Skeletal muscle satellite cell (primary cell): ENCODE data around the gene RXFP2.

Experiments used
- H3K27me3 ChIP-seq: 2 replicates; pipeline ENCODE4 v1.7.0; 2013; ENCODE audit warnings: low read length; ENCODE audit not compliant: control insufficient read depth, insufficient read depth
- H3K36me3 ChIP-seq: 2 replicates; pipeline ENCODE4 v1.7.0; 2013; ENCODE audit warnings: mild to moderate bottlenecking, control low read depth, low read length; ENCODE audit not compliant: insufficient read depth
- H3K4me1 ChIP-seq: 2 replicates; pipeline ENCODE4 v1.7.0; 2013; ENCODE audit warnings: low read length; ENCODE audit not compliant: control insufficient read depth, insufficient read depth
- H3K4me2 ChIP-seq: 2 replicates; pipeline ENCODE4 v1.7.0; 2013; ENCODE audit warnings: mild to moderate bottlenecking, low read length
- H3K4me3 ChIP-seq: 2 replicates; pipeline ENCODE4 v1.7.0; 2013; ENCODE audit warnings: low read length
- H3K9ac ChIP-seq: 2 replicates; pipeline ENCODE4 v1.7.0; 2013; ENCODE audit warnings: mild to moderate bottlenecking, low read depth, low read length, moderate library complexity
- H3K9me3 ChIP-seq: replicated peaks from 2 replicates; pipeline ENCODE4 v1.7.0; 2013; ENCODE audit warnings: mild to moderate bottlenecking, control low read depth, low read length

The RXFP2 gene

GRCh38 chr13:31742097-31742734 lies 2.9 kb downstream of the RXFP2 start:
- no peak overlapping the region for H3K4me3 ChIP-seq
- H3K9me3 ChIP-seq, result no peaks in the 10 kb centered on the region
- H3K4me1 ChIP-seq, result peaks cover 11% of the 10 kb centered on the region
- H3K27me3 ChIP-seq, result no peaks in the 10 kb centered on the region
- H3K36me3 ChIP-seq, result no peaks in the 10 kb centered on the region
- H3K4me2 ChIP-seq, result peak overlapping the region; percentile 60
- H3K9ac ChIP-seq, result peak overlapping the region; percentile 62

GRCh38 chr13:31747291-31747690 lies 8.0 kb downstream of the RXFP2 start:
- H3K4me3 ChIP-seq, result no peak overlapping the region
- no peaks in the 10 kb centered on the region for H3K36me3 ChIP-seq
- H3K9ac ChIP-seq, result no peak overlapping the region
- no peaks in the 10 kb centered on the region for H3K9me3 ChIP-seq
- no peak overlapping the region for H3K4me2 ChIP-seq
- no peaks in the 10 kb centered on the region for H3K27me3 ChIP-seq
- peaks cover 47% of the 10 kb centered on the region for H3K4me1 ChIP-seq

- no peak overlapping the region for H3K4me3 ChIP-seq
- H3K4me1 ChIP-seq, result peaks cover 43% of the 10 kb centered on the region
- H3K9me3 ChIP-seq, result no peaks in the 10 kb centered on the region
- H3K36me3 ChIP-seq, result no peaks in the 10 kb centered on the region
- H3K27me3 ChIP-seq, result no peaks in the 10 kb centered on the region
- H3K9ac ChIP-seq, result peak overlapping the region; percentile 14
- H3K4me2 ChIP-seq, result no peak overlapping the region
Measured at GRCh38 chr13:31747966-31748365, 8.6 kb downstream of the RXFP2 start.

- Histone ChIP-seq H3K9ac (peak overlapping the region; percentile 86), H3K9me3 (no peaks in the 10 kb centered on the region), H3K36me3 (no peaks in the 10 kb centered on the region), H3K4me3 (no peak overlapping the region), H3K4me1 (peaks cover 52% of the 10 kb centered on the region), H3K4me2 (peak overlapping the region; percentile 47), H3K27me3 (no peaks in the 10 kb centered on the region)
Measured at GRCh38 chr13:31749929-31750328, 10.6 kb downstream of the RXFP2 start.

- Histone ChIP-seq H3K9me3 (no peaks in the 10 kb centered on the region), H3K36me3 (no peaks in the 10 kb centered on the region), H3K4me1 (peaks cover 48% of the 10 kb centered on the region), H3K9ac (peak overlapping the region; percentile 86), H3K27me3 (no peaks in the 10 kb centered on the region), H3K4me2 (peak overlapping the region; percentile 23), H3K4me3 (no peak overlapping the region)
Measured at GRCh38 chr13:31755211-31755610, 15.9 kb downstream of the RXFP2 start.

- Histone ChIP-seq H3K9me3 (no peaks in the 10 kb centered on the region), H3K4me1 (peaks cover 42% of the 10 kb centered on the region), H3K27me3 (no peaks in the 10 kb centered on the region), H3K4me3 (peak overlapping the region; percentile 18), H3K4me2 (peak overlapping the region; percentile 50), H3K36me3 (no peaks in the 10 kb centered on the region), H3K9ac (peak overlapping the region; percentile 86)
Measured at GRCh38 chr13:31755803-31756212, 16.5 kb downstream of the RXFP2 start.

- H3K4me1 ChIP-seq, result peaks cover 39% of the 10 kb centered on the region
- H3K9me3 ChIP-seq, result no peaks in the 10 kb centered on the region
- H3K36me3 ChIP-seq, result no peaks in the 10 kb centered on the region
- peak overlapping the region; percentile 86 for H3K9ac ChIP-seq
- H3K27me3 ChIP-seq, result no peaks in the 10 kb centered on the region
- peak overlapping the region; percentile 50 for H3K4me2 ChIP-seq
- H3K4me3 ChIP-seq, result peak overlapping the region; percentile 18
Measured at GRCh38 chr13:31756346-31756745, 17.0 kb downstream of the RXFP2 start.

- Histone ChIP-seq H3K4me3 (no peak overlapping the region), H3K4me2 (no peak overlapping the region), H3K36me3 (no peaks in the 10 kb centered on the region), H3K27me3 (no peaks in the 10 kb centered on the region), H3K4me1 (peaks cover 42% of the 10 kb centered on the region), H3K9me3 (no peaks in the 10 kb centered on the region), H3K9ac (peak overlapping the region; percentile 8)
Measured at GRCh38 chr13:31761951-31762350, 22.6 kb downstream of the RXFP2 start.

- Histone ChIP-seq H3K9ac (peak overlapping the region; percentile 89), H3K36me3 (no peaks in the 10 kb centered on the region), H3K4me1 (peaks cover 62% of the 10 kb centered on the region), H3K4me2 (peak overlapping the region; percentile 35), H3K9me3 (no peaks in the 10 kb centered on the region), H3K4me3 (no peak overlapping the region), H3K27me3 (no peaks in the 10 kb centered on the region)
Measured at GRCh38 chr13:31764556-31764955, 25.2 kb downstream of the RXFP2 start.

- Histone ChIP-seq H3K9ac (peak overlapping the region; percentile 89), H3K4me2 (peak overlapping the region; percentile 35), H3K36me3 (no peaks in the 10 kb centered on the region), H3K4me1 (peaks cover 69% of the 10 kb centered on the region), H3K27me3 (no peaks in the 10 kb centered on the region), H3K4me3 (no peak overlapping the region), H3K9me3 (no peaks in the 10 kb centered on the region)
Measured at GRCh38 chr13:31765138-31765785, 25.9 kb downstream of the RXFP2 start.

GRCh38 chr13:31767175-31767900 lies 28.0 kb downstream of the RXFP2 start:
- peaks cover 67% of the 10 kb centered on the region for H3K4me1 ChIP-seq
- no peaks in the 10 kb centered on the region for H3K36me3 ChIP-seq
- H3K27me3 ChIP-seq, result no peaks in the 10 kb centered on the region
- peak overlapping the region; percentile 1 for H3K4me3 ChIP-seq
- peak overlapping the region; percentile 80 for H3K9ac ChIP-seq
- peak overlapping the region; percentile 35 for H3K4me2 ChIP-seq
- H3K9me3 ChIP-seq, result no peaks in the 10 kb centered on the region
